Mammary epithelial cell (primary cell): Measurements from ENCODE around the gene ZNF652.

Experiments used
- EZH2 ChIP-seq: IDR thresholded peaks from 2 replicates; pipeline ENCODE4 v1.6.1; 2012; ENCODE audit warnings: low read length, inconsistent platforms, borderline replicate concordance
- TF ChIP-seq, protein P1 (sequence below), 2 donors: IDR thresholded peaks in 1 of 2; conservative IDR thresholded peaks in 1 of 2; 2 replicates each; pipeline ENCODE4 v1.5.1; 2011 to 2012; ENCODE audit warnings: inconsistent platforms in 2 of 2, low read length in 2 of 2, mild to moderate bottlenecking in 2 of 2, control low read depth in 1 of 2, low read depth in 1 of 2; ENCODE audit not compliant: insufficient read depth in 1 of 2; ENCODE audit errors: extremely low read depth in 1 of 2

DNA sequence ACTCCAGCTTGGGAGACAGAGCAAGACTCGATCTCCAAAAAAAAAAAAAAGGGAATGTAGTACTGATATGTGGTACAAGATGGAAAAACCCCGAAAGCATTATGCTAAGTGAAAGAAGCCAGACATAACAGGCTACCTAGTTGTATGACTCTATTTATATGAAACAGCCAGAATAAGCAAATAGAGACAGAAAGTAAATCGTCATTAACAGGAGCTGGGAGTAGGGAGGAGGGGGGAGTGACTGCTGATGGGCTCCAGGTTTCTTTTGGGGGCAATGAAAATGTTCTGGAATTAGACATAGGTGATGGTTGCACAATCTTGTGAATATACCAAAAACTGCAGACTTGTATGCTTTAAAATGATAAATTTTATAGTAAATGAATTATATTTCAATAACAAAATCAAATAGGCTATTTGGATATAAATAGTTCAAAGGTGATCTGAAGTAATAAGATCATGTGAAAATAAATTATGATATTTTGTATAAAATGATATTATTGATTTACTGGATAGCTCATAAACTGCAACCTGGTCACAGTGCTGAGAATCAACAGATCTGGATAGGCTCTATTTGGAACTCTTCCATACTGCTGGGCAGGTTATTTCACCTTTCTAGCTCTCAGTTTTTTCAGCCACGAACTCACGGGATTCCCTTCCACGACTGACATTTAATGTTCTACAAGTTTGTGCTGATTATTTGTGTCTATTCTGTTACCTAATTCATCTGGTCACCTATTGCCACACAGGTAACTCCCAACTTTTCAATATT is 27.1 kb downstream of the ZNF652 start:
- TF ChIP-seq, protein P1, sequence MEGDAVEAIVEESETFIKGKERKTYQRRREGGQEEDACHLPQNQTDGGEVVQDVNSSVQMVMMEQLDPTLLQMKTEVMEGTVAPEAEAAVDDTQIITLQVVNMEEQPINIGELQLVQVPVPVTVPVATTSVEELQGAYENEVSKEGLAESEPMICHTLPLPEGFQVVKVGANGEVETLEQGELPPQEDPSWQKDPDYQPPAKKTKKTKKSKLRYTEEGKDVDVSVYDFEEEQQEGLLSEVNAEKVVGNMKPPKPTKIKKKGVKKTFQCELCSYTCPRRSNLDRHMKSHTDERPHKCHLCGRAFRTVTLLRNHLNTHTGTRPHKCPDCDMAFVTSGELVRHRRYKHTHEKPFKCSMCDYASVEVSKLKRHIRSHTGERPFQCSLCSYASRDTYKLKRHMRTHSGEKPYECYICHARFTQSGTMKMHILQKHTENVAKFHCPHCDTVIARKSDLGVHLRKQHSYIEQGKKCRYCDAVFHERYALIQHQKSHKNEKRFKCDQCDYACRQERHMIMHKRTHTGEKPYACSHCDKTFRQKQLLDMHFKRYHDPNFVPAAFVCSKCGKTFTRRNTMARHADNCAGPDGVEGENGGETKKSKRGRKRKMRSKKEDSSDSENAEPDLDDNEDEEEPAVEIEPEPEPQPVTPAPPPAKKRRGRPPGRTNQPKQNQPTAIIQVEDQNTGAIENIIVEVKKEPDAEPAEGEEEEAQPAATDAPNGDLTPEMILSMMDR (conservative IDR thresholded peaks at IDR 0.05 in 1 of 2, IDR thresholded peaks at IDR 0.05 in 1 of 2; ENCODE audit: extremely low read depth in 1 of 2, insufficient read depth in 1 of 2, low read depth in 1 of 2, low read length in 2 of 2) = no peak
- no peak for TF ChIP-seq EZH2
